ENCODE data around the gene EXOC3L4. TPM values are rescaled to one million over a fixed set of nuclear protein-coding genes. Genes with fewer than 3 reads are reported as not detected.
A peak's percentile ranks its signal among the peaks of the same experiment; 100 is the strongest.

EXOC3L4 gene
- total RNA-seq, 1 donor from 2014 or later, result 8.6 TPM

DNA sequence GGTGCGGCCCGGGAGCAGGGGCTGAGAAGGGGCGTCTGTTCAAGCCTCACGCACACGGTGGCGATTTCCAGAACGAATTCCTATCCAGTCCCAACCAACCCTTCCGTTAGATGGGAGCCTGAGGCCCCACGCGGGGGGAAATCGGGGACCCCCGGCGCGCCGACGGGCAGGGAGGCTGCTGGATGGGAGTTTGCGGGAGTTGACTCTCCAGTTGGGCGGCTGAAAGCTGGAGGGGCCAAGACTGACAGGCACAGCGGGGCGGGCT, 9.8 kb downstream of the EXOC3L4 start:
- H3K4me3 ChIP-seq, result peak overlapping the region in 1 of 2 donors; percentile 20
- intact Hi-C loops (cut with DNase I), result loop anchor here (5.0 kb wide), 1 partner anchor 83 kb away; no protein-coding TSS in a partner anchor
- DNase-seq (ENCODE audit: extremely low spot score in 2 of 2), result no peak
- H3K9me3 ChIP-seq, result no peaks in the 10 kb centered on the region
- TF ChIP-seq POLR2A (IDR thresholded peaks at IDR 0.05) (no peak), POLR2AphosphoS5 (IDR thresholded peaks at IDR 0.05; ENCODE audit: insufficient read depth in 1 of 2, low read depth in 1 of 2) (no peak)
- TF ChIP-seq, protein P1, sequence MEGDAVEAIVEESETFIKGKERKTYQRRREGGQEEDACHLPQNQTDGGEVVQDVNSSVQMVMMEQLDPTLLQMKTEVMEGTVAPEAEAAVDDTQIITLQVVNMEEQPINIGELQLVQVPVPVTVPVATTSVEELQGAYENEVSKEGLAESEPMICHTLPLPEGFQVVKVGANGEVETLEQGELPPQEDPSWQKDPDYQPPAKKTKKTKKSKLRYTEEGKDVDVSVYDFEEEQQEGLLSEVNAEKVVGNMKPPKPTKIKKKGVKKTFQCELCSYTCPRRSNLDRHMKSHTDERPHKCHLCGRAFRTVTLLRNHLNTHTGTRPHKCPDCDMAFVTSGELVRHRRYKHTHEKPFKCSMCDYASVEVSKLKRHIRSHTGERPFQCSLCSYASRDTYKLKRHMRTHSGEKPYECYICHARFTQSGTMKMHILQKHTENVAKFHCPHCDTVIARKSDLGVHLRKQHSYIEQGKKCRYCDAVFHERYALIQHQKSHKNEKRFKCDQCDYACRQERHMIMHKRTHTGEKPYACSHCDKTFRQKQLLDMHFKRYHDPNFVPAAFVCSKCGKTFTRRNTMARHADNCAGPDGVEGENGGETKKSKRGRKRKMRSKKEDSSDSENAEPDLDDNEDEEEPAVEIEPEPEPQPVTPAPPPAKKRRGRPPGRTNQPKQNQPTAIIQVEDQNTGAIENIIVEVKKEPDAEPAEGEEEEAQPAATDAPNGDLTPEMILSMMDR (IDR thresholded peaks at IDR 0.05), result no peak
- no peaks in the 10 kb centered on the region for H3K36me3 ChIP-seq
- H3K27me3 ChIP-seq, result peaks cover 25% of the 10 kb centered on the region
- H3K27ac ChIP-seq, result no peak overlapping the region
- H3K4me1 ChIP-seq, result peaks cover 40% of the 10 kb centered on the region

GRCh38 chr14:103104654-103105452, 10.3 kb downstream of the EXOC3L4 start:
- H3K4me3 ChIP-seq, result peak overlapping the region in 1 of 2 donors; percentile 20
- peaks cover 25% of the 10 kb centered on the region for H3K27me3 ChIP-seq
- DNase-seq (ENCODE audit: extremely low spot score in 2 of 2), result no peak
- intact Hi-C loops (cut with DNase I), result loop anchor here (5.0 kb wide), 2 partner anchors 82 to 187 kb away; no protein-coding TSS in a partner anchor
- H3K36me3 ChIP-seq, result no peaks in the 10 kb centered on the region
- no peak overlapping the region for H3K27ac ChIP-seq
- H3K9me3 ChIP-seq, result no peaks in the 10 kb centered on the region
- no peak for TF ChIP-seq POLR2AphosphoS5 (IDR thresholded peaks at IDR 0.05; ENCODE audit: insufficient read depth in 1 of 2, low read depth in 1 of 2)
- TF ChIP-seq, protein P1 (IDR thresholded peaks at IDR 0.05), result peak; percentile 90 to 99 (median 97)
- TF ChIP-seq POLR2A (IDR thresholded peaks at IDR 0.05), result no peak
- H3K4me1 ChIP-seq, result peaks cover 42% of the 10 kb centered on the region

GRCh38 chr14:103105580-103106150, 11.1 kb downstream of the EXOC3L4 start:
- no peak for DNase-seq (ENCODE audit: extremely low spot score in 2 of 2)
- intact Hi-C loops (cut with DNase I), result loop anchor here (5.0 kb wide), 1 partner anchor 187 kb away; no protein-coding TSS in a partner anchor
- Histone ChIP-seq H3K36me3 (no peaks in the 10 kb centered on the region), H3K27me3 (peaks cover 25% of the 10 kb centered on the region), H3K9me3 (no peaks in the 10 kb centered on the region), H3K4me3 (no peak overlapping the region), H3K4me1 (peaks cover 50% of the 10 kb centered on the region), H3K27ac (no peak overlapping the region)
- no peak for TF ChIP-seq POLR2A (IDR thresholded peaks at IDR 0.05)
- TF ChIP-seq POLR2AphosphoS5 (IDR thresholded peaks at IDR 0.05; ENCODE audit: insufficient read depth in 1 of 2, low read depth in 1 of 2), result no peak
- TF ChIP-seq, protein P1 (IDR thresholded peaks at IDR 0.05), result no peak

- intact Hi-C loops (cut with DNase I), result loop anchor here (5.0 kb wide), 1 partner anchor 185 kb away; no protein-coding TSS in a partner anchor
- Histone ChIP-seq H3K27me3 (peaks cover 21% of the 10 kb centered on the region), H3K27ac (no peak overlapping the region), H3K4me1 (peaks cover 63% of the 10 kb centered on the region), H3K9me3 (no peaks in the 10 kb centered on the region), H3K36me3 (no peaks in the 10 kb centered on the region), H3K4me3 (no peak overlapping the region)
- TF ChIP-seq, protein P1 (IDR thresholded peaks at IDR 0.05), result no peak
- TF ChIP-seq POLR2A (IDR thresholded peaks at IDR 0.05) (no peak), POLR2AphosphoS5 (IDR thresholded peaks at IDR 0.05; ENCODE audit: insufficient read depth in 1 of 2, low read depth in 1 of 2) (no peak)
- no peak for DNase-seq (ENCODE audit: extremely low spot score in 2 of 2)
Observed at GRCh38 chr14:103107455-103107854, 12.9 kb downstream of the EXOC3L4 start.
